ENCODE measurements around the gene MAGEL2. TPM values are rescaled to one million over a fixed set of nuclear protein-coding genes. Genes with fewer than 3 reads are reported as not detected.

MAGEL2 gene
- polyA plus RNA-seq, 1 donor from 2014 or later: 7.4 TPM

- Histone ChIP-seq H3K27ac (ENCODE audit: low read length) (no peak overlapping the region), H3F3A (ENCODE audit: insufficient read depth, low read length, poor library complexity, severe bottlenecking) (no peaks in the 10 kb centered on the region), H3K4me3 (ENCODE audit: low read length) (no peak overlapping the region), H3K4me2 (ENCODE audit: low read length) (no peak overlapping the region), H3K79me2 (replicated peaks; ENCODE audit: insufficient read depth, low read length) (no peaks in the 10 kb centered on the region), H3K9me3 (ENCODE audit: low read length) (no peaks in the 10 kb centered on the region), H3K36me3 (ENCODE audit: insufficient read depth, low read length) (no peaks in the 10 kb centered on the region), H3K27me3 (ENCODE audit: insufficient read depth, low read depth, low read length) (no peaks in the 10 kb centered on the region), H3K9me2 (ENCODE audit: insufficient read depth, low read length) (no peaks in the 10 kb centered on the region), H4K20me1 (ENCODE audit: insufficient read depth) (no peaks in the 10 kb centered on the region), H2AFZ (ENCODE audit: low read depth, low read length) (no peak overlapping the region), H3K9ac (ENCODE audit: low read length) (no peak overlapping the region)
- TF ChIP-seq REST (IDR thresholded peaks at IDR 0.05; ENCODE audit: borderline replicate concordance) (no peak), MXI1 (conservative IDR thresholded peaks at IDR 0.05; ENCODE audit: poor library complexity, severe bottlenecking) (no peak), RAD21 (conservative IDR thresholded peaks at IDR 0.05) (no peak)
Observed at GRCh38 chr15:23595368-23595767, 52.3 kb downstream of the MAGEL2 start.

- H3K79me2 ChIP-seq (replicated peaks; ENCODE audit: insufficient read depth, low read length): no peaks in the 10 kb centered on the region
- no peaks in the 10 kb centered on the region for H3K9me2 ChIP-seq (ENCODE audit: insufficient read depth, low read length)
- no peaks in the 10 kb centered on the region for H3K27me3 ChIP-seq (ENCODE audit: insufficient read depth, low read depth, low read length)
Observed at GRCh38 chr15:23594252-23594770, 53.4 kb downstream of the MAGEL2 start.

More at GRCh38 chr15:23594252-23594770, 53.4 kb downstream of the MAGEL2 start:
- Histone ChIP-seq H3K9ac (ENCODE audit: low read length) (no peak overlapping the region), H4K20me1 (ENCODE audit: insufficient read depth) (no peaks in the 10 kb centered on the region), H3K9me3 (ENCODE audit: low read length) (no peaks in the 10 kb centered on the region), H3K36me3 (ENCODE audit: insufficient read depth, low read length) (no peaks in the 10 kb centered on the region), H3K4me3 (ENCODE audit: low read length) (no peak overlapping the region), H2AFZ (ENCODE audit: low read depth, low read length) (no peak overlapping the region), H3K27ac (ENCODE audit: low read length) (no peak overlapping the region), H3F3A (ENCODE audit: insufficient read depth, low read length, poor library complexity, severe bottlenecking) (no peaks in the 10 kb centered on the region), H3K4me2 (ENCODE audit: low read length) (no peak overlapping the region)
- no peak for TF ChIP-seq EP300 (conservative IDR thresholded peaks at IDR 0.05; ENCODE audit: poor library complexity, severe bottlenecking)
- no peak for TF ChIP-seq REST (IDR thresholded peaks at IDR 0.05; ENCODE audit: borderline replicate concordance)
- TF ChIP-seq POLR2AphosphoS5 (IDR thresholded peaks at IDR 0.05): no peak
- TF ChIP-seq MXI1 (conservative IDR thresholded peaks at IDR 0.05; ENCODE audit: poor library complexity, severe bottlenecking): no peak
- TF ChIP-seq SMC3 (conservative IDR thresholded peaks at IDR 0.05; ENCODE audit: poor library complexity): no peak
- TF ChIP-seq RAD21 (conservative IDR thresholded peaks at IDR 0.05): no peak
- TF ChIP-seq TAF1 (IDR thresholded peaks at IDR 0.05; ENCODE audit: low read depth): no peak
- no peak for TF ChIP-seq EZH2 (IDR thresholded peaks at IDR 0.05; ENCODE audit: borderline replicate concordance, insufficient read depth, low read length, poor library complexity, severe bottlenecking)
- TF ChIP-seq CTCF (IDR thresholded peaks at IDR 0.05; ENCODE audit: poor library complexity, severe bottlenecking): no peak

Other genes with a start within 250 kb of the MAGEL2 start
- not detected in 2 replicates for gene GOLGA6L2, start 200.6 kb downstream of the MAGEL2 start, polyA plus RNA-seq
- 10.7 and 13.9 TPM in 2 replicates for gene MKRN3, start 82.2 kb downstream of the MAGEL2 start, polyA plus RNA-seq
- gene NDN, start 39.4 kb upstream of the MAGEL2 start, polyA plus RNA-seq: 517 and 582 TPM in 2 replicates

Measured in neural cell (in vitro differentiated cells).